Esophagus muscularis mucosa (tissue), 4 donors: Measurements from ENCODE around the gene GGTLC3. TPM values are rescaled to one million over a fixed set of nuclear protein-coding genes. Genes with fewer than 3 reads are reported as not detected.
"Not testable (repeated sequence)": the region's sequence is repeated elsewhere in the genome, so short reads cannot be mapped to it uniquely, and the experiment has no call there.

Source experiments
- DNase-seq: peaks from one replicate; pipeline ENCODE4 v3.0.0-alpha.2; 2017; ENCODE audit errors: extremely low spot score
- H3K27ac ChIP-seq, 4 donors: fragments of 200-600 bp; sonication (generic); replicated peaks in 1 of 4; 1 replicate in 3 of 4; 2 replicates in 1 of 4; pipeline ENCODE4 v1.5.1; 2016 to 2019; ENCODE audit warnings: mild to moderate bottlenecking in 1 of 4
- H3K27me3 ChIP-seq, 4 donors: fragments of 200-600 bp; sonication (generic); one replicate each; pipeline versions ENCODE4 v1.5.1 to v1.6.0; 2016 to 2019
- H3K36me3 ChIP-seq, 4 donors: fragments of 200-600 bp; sonication (generic); one replicate each; pipeline ENCODE4 v1.5.1; 2016 to 2019
- H3K4me1 ChIP-seq, 4 donors: fragments of 200-600 bp; sonication (generic); one replicate each; pipeline ENCODE4 v1.5.1; 2016 to 2019
- H3K4me3 ChIP-seq, 4 donors: fragments of 200-600 bp; sonication (generic); 1 replicate in 2 of 4; 2 replicates in 2 of 4; pipeline ENCODE4 v1.5.1; 2016 to 2019; ENCODE audit warnings: mild to moderate bottlenecking in 4 of 4, moderate library complexity in 1 of 4
- H3K9me3 ChIP-seq, 4 donors: fragments of 200-600 bp; sonication (generic); 1 replicate in 3 of 4; 2 replicates in 1 of 4; pipeline ENCODE4 v1.5.1; 2016 to 2019
- WGBS: methylation state at CpG from one replicate; pipeline ENCODE4 v1.1.5; 2018; 5-methylcytosine and 5-hydroxymethylcytosine counted together
- intact Hi-C: fragments of 100-400 bp; cut with DNase I; formaldehyde crosslinking; loops from one replicate; pipeline ENCODE4 v1.15.1; 2023
- total RNA-seq, 4 donors: library from RNA; depleted of rRNA; stranded (reverse); fragments of >200 nt; gene quantifications; one replicate each; pipeline versions ENCODE4 v1.1.0 to v1.2.1, GENCODE V29; 2016

Gene GGTLC3
- total RNA-seq, 4 donors from 2014 or later, result not detected

DNA sequence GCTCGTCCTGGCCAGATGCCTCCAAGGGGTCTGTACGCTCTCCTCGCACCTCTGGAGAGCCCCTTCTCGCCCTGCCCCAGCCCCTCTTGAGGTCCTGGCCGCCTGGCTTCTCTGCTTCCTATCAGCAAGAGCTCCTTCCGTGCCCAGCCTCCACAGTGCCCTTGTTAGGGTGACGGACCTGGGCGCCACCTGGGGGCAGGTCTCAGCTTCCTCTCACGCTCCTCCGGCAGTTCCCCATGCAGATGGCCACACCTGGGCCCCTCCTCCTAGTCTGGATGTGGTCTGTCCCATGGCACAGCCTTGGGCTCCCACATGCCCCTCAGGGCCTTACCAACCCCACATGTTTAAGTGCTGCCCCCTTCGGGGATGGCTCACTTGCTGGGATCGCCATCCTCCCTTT lies 16.4 kb upstream of the GGTLC3 start:
- H3K4me3 ChIP-seq, H3K27ac ChIP-seq, H3K9me3 ChIP-seq, H3K4me1 ChIP-seq, intact Hi-C loops, H3K36me3 ChIP-seq, H3K27me3 ChIP-seq, DNase-seq: not testable (repeated sequence)
- no CpG with 5 or more reads among the region's 12 CpGs for WGBS

DNA sequence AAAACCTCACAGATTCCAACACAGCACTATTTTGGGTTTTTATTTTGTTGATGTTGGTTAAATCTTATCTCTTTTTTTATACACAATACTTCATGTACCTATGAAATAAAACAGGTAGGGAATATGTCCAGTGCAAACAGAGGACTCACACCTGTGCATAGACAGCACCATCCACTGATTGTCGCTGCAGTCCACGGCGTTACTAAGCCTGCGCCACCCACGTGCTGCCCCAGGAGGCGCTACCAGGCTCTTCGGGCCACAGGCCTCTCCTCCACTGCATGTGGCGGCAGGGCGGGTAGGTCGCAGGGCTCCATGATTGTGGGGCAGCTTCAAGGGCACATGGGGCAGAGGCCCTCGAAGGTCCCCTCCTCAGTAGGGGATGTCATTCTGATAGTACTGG lies 15.7 kb upstream of the GGTLC3 start:
- H3K27ac ChIP-seq, H3K4me3 ChIP-seq, H3K27me3 ChIP-seq, H3K9me3 ChIP-seq, H3K36me3 ChIP-seq, intact Hi-C loops, H3K4me1 ChIP-seq, DNase-seq: not testable (repeated sequence)
- no CpG with 5 or more reads among the region's 11 CpGs for WGBS

DNA sequence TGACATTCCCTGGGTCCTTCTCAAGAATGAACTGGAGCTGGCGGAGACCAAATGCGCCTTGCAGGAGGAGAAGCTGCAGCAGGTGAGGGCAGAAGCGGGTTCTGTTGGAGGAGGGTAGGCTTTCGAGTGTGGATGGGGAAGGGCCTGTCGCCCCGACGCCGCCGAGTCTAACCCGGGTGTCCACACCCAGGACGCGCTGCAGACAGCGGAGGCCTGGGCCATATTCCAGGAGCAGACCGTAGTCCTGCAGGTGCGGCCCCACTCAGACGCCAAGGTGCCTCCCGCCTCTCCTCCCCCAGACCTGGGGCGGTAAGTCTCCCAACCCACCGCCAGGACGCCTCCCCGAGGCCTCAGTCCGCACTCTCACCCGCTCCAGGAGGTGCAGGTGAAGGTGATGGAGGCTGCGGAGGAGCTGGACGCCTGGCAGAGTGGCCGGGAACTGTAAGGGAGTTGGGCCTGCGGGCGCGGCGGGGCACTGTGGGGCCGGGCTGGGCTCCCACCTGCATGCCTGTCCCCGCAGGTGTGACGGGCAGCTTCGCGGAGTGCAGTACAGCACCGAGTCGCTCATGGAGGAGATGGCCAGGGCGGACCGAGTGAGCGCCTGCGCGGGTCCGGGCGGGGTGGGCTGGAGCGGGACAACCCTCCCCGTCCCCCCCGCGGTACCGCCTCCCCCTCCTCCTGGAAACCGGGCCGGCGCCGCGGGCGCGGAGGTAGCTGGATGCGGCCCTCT lies 11.6 kb upstream of the GGTLC3 start:
- H3K4me1 ChIP-seq, H3K36me3 ChIP-seq, intact Hi-C loops, DNase-seq, H3K27me3 ChIP-seq, H3K4me3 ChIP-seq, H3K27ac ChIP-seq, H3K9me3 ChIP-seq: not testable (repeated sequence)
- WGBS, result no CpG with 5 or more reads among the region's 57 CpGs

DNA sequence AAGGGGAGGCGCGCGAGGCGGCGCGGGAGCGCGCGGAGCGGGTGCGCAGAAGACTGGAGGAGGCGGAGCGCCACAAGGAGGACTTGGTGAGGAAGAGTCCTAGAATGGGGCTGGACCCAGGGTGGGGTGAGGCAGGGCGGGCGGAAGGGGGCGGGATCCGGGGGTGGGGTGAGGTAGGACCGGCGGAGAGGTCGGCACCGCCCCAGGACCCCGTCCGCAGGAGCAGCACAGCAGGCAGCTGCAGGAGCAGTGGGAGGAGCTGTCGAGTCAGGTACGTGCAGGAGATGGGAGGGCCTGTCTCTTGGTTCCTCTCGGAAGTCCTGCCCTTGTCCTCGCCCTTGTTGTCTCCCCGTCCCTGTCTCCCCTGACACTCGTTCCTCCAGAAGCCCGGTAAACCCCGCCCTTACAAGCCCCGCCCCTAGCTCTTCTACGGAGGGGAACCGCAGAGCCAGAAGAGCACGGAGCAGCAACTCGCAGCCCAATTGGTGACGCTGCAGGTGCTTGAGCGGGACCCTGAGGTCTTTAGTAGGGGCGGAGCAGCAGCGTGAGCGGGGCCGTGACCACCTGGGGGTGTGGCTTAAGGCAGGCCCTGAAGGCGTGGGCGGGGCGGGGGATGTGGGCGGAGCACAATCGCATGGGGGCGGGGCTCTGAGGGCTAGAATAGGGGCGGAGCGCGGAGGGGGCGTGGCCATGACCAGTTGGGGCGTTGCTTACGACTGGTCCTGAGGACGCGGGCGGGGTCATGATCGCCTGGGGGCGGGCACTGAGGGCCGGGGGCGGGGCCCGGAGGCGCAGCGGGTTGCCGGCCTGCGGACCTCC lies 10.8 kb upstream of the GGTLC3 start:
- H3K27me3 ChIP-seq, H3K4me1 ChIP-seq, intact Hi-C loops, H3K36me3 ChIP-seq, H3K9me3 ChIP-seq: not testable (repeated sequence)
- WGBS, result no CpG with 5 or more reads among the region's 66 CpGs
- Histone ChIP-seq H3K27ac (peak overlapping the region in 1 of 4 donors; percentile 47), H3K4me3 (peak overlapping the region; percentile 29 to 50 (median 36))
- peak; percentile 92 for DNase-seq

DNA sequence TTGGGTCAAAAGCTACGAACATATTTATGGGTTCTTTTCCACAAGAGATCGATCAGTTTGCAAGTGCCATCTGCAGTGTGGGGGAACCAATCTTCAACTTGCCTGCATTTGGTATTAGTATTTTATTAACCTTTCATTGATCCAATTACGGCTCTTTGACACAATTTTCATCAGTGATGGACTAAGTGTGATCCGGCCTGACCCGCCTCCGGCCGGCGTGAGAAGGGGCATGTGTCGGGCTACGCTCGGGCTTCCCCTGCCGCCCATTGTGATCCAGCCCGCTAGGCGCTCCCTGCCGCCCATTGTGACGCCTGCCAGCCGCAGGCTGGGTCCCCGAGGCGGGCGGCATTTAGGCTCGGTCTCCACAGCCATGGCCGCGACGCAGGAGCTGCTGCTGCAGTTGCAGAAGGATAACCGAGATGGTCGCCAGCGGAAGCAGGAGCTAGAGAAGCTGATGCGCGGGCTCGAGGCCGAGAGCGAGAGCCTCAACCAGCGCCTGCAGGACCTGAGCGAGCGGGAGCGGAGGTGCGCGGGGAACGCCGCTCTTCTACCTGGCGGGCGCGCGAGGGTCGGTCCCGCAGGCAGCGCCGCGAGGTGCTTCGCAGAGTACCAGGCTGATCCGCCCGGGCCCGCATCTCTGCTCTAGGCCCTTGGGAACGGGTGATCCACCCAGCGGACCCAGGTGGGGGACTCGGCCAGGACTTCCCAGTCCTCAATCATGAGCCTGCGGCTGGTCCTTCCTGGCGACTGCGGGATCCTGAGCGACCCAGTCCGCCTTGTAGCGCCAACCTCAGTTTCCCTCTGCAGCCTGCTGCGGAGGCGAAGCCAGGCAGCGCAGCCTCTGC lies 10.0 kb upstream of the GGTLC3 start, which contains the start of gene TMEM191B:
Gene TMEM191B (plus strand): TSS at position 51 of the 845 bp plus-strand sequence. CDS start 179 bp downstream, at position 230.
- peak within 1 kb of the TSS; percentile 29 to 50 (median 36) for H3K4me3 ChIP-seq
- peak within 1 kb of the TSS in 1 of 4 donors; percentile 47 for H3K27ac ChIP-seq
- DNase-seq, H3K9me3 ChIP-seq, H3K4me1 ChIP-seq, intact Hi-C loops, H3K36me3 ChIP-seq, H3K27me3 ChIP-seq: not testable (repeated sequence)
- no CpG with 5 or more reads among the region's 65 CpGs for WGBS

DNA sequence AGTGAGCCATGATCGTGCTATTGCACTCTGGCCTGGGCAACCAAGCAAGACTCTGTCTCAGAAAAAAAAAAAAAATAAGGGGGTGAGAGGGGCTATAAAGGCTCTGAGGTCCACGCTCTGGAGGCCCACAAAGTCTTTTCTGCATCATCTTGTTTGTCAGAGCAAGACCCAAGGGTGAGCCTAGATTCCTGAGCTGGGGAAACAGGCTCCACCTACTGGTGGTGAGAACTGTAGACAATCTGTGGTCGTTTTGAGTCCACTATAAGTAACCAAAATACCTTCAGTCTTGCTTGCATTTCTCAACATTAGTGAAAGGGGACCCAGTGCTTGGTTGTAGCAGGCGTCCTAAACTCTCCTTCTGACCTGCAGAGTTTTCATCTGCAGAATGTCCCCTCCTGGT lies 5.4 kb upstream of the GGTLC3 start:
- H3K27me3 ChIP-seq, H3K36me3 ChIP-seq, H3K4me3 ChIP-seq, H3K27ac ChIP-seq, H3K9me3 ChIP-seq, H3K4me1 ChIP-seq, intact Hi-C loops, DNase-seq: not testable (repeated sequence)
- WGBS, result no CpG with 5 or more reads among the region's 4 CpGs

DNA sequence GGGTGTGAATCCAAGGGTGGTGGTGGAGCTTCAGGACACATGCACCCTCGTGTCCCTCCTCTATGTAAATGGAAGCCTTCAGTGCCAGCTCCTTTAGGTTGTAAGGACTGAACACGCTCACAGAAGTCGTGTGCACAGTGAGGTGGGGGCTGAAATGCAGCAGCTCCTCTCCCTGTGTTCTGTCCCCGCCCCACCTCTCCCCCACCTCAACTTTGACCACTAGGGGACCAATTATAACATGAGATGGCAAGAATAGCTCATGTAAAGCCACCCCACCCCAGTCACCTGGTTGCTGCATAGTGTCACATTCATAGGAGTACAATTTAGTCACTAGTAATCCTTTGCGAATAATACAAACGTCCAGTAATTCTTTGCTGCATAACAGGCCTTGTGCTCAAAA lies 4.8 kb upstream of the GGTLC3 start:
- DNase-seq, H3K36me3 ChIP-seq, H3K4me1 ChIP-seq, intact Hi-C loops, H3K27me3 ChIP-seq, H3K27ac ChIP-seq, H3K9me3 ChIP-seq, H3K4me3 ChIP-seq: not testable (repeated sequence)
- no CpG with 5 or more reads among the region's 6 CpGs for WGBS

DNA sequence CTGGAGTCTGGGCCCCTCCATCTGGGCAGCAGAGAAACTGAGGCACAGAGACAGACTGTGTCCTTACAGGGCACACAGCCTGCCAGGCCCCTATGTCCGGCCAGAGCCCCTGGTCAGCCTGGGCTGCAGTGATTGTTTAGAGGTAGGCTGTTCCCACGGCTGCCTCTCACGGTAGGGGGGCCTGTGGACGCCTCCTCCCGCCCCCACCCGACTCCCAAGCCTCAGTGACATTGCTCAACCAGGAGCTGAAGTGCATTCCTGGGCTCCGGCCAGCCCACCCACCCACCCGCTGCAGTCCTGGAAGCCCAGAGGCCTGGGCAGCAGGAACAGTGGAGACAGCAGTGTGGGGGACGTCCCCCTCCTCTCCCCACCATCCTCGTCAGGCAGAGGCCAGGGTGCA lies 4.5 kb downstream of the GGTLC3 start:
- DNase-seq, H3K27me3 ChIP-seq, H3K27ac ChIP-seq, H3K36me3 ChIP-seq, H3K4me3 ChIP-seq, H3K9me3 ChIP-seq, H3K4me1 ChIP-seq, intact Hi-C loops: not testable (repeated sequence)
- whole genome bisulfite sequencing, result no CpG with 5 or more reads among the region's 10 CpGs

DNA sequence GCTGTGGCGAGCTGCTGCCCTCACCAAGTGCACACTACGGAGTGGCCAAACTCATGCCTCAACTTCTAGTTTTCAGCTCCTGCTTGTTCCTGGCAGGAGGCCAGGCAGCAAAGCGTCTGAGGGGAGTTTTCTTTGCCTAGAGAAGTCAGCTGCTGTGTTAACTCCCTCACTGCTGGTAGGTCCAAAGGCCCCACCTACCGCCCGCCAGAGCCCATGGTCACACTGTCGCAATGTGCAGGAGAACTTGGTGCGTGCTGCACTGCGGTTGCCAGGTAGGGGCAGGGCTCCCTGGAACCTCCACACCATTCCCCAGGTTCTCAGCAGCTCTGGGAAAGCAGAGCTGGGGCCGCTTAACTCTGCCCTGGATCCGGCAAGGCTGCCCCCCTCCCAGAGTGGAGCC lies 5.6 kb downstream of the GGTLC3 start:
- H3K4me3 ChIP-seq, H3K4me1 ChIP-seq, DNase-seq, H3K36me3 ChIP-seq, intact Hi-C loops, H3K9me3 ChIP-seq, H3K27ac ChIP-seq, H3K27me3 ChIP-seq: not testable (repeated sequence)
- WGBS, result no CpG with 5 or more reads among the region's 10 CpGs

DNA sequence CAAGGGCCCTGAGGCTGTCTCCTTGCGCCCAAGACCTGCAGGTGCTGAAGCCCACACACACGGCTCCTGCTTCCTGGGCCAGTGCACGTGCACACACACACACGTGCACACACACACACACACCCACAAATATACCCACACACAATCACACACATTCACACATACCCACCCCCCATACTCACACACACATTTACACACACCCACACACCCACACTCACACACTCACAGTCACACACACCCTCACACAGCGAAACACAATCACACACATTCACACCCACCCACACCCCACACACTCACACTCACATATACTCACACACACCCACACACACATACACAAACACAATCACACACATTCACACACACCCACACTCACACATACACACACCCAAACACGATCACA lies 6.6 kb downstream of the GGTLC3 start:
- peak; percentile 10 for DNase-seq
- H3K27ac ChIP-seq, H3K9me3 ChIP-seq, H3K4me3 ChIP-seq, intact Hi-C loops, H3K4me1 ChIP-seq, H3K36me3 ChIP-seq, H3K27me3 ChIP-seq: not testable (repeated sequence)
- 76% methylated on average over 3 of the region's 6 CpGs for WGBS

DNA sequence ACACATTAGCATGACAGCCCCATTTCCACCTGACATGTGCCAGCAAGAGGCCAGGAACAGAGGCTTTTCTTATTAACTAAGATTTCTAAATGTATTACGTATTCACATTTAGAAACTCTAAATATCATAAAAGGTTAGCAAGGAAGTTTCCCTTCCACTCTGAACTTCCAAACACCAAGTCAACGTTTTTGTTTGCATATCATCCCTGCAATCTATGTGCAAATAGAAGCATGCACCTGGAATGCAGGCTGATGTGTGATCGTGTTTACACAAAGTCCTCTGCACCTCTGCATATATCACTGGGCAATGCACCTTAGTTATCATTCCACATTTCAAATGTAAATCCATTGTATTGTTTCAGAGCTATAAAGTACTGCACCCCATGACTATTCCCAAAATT lies 21.7 kb downstream of the GGTLC3 start:
- intact Hi-C loops, H3K4me3 ChIP-seq, H3K4me1 ChIP-seq, H3K27me3 ChIP-seq, H3K36me3 ChIP-seq, H3K27ac ChIP-seq, DNase-seq, H3K9me3 ChIP-seq: not testable (repeated sequence)
- WGBS, result no CpG with 5 or more reads among the region's 3 CpGs
